Measurements from ENCODE around the gene LSM6. TPM values are rescaled to one million over a fixed set of nuclear protein-coding genes. Genes with fewer than 3 reads are reported as not detected.

LSM6 gene
- total RNA-seq, 4 donors from 2014 or later, result 12.7 to 31.0 (median 15.5) TPM

DNA sequence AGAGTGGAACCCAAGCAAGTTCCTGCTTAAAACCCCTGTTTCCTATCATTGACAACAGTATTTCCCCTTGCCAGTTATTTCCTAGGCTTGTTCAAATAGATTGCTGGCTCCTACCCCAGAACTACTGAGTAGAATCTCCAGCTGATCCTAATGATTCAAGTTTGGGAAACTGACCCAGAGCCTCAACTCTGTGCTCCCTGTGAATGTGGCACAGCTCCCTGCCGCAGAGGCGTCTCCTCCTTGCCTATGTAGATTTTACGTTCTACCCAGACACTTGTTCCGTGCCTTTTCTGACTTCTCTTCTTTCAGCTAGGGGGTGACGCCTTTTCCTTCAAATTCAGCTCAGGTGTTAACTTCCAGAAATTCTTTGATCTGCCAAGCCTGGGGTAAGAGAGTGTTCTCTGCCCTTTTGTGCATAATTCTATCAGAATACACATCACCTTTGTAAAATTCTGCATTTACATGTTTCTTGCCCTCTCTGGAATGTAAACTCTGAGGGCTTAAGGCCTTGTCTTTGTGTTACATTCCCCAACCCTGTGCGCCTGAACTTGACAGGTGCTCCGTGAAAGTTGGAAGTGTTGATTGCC is 4.4 kb downstream of the LSM6 start:
- intact Hi-C loops (cut with DNase I; ENCODE audit: low total_unique reads) (loop anchor here (5.0 to 10.0 kb wide), 5 partner anchors 233 to 555 kb away; partner anchors contain the start of gene SLC10A7), in situ Hi-C loops (cut with MboI; ENCODE audit: low sequenced_read_pairs in 4 of 4) (no loop called here)
- DNase-seq, result no peak
- H3K4me3 ChIP-seq, result no peak overlapping the region
- H3K4me1 ChIP-seq, result peaks cover 56 to 61% of the 10 kb centered on the region in 2 donors
- H3K27me3 ChIP-seq, result no peaks in the 10 kb centered on the region
- TF ChIP-seq, protein P1, sequence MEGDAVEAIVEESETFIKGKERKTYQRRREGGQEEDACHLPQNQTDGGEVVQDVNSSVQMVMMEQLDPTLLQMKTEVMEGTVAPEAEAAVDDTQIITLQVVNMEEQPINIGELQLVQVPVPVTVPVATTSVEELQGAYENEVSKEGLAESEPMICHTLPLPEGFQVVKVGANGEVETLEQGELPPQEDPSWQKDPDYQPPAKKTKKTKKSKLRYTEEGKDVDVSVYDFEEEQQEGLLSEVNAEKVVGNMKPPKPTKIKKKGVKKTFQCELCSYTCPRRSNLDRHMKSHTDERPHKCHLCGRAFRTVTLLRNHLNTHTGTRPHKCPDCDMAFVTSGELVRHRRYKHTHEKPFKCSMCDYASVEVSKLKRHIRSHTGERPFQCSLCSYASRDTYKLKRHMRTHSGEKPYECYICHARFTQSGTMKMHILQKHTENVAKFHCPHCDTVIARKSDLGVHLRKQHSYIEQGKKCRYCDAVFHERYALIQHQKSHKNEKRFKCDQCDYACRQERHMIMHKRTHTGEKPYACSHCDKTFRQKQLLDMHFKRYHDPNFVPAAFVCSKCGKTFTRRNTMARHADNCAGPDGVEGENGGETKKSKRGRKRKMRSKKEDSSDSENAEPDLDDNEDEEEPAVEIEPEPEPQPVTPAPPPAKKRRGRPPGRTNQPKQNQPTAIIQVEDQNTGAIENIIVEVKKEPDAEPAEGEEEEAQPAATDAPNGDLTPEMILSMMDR (IDR thresholded peaks at IDR 0.05 in 4 of 5, conservative IDR thresholded peaks at IDR 0.05 in 1 of 5), result no peak
- no peak for TF ChIP-seq POLR2A (IDR thresholded peaks at IDR 0.05)
- H3K27ac ChIP-seq, result peak overlapping the region; percentile 11 to 49 (median 28)
- H3K36me3 ChIP-seq, result peaks cover 0 to 5% of the 10 kb centered on the region in 2 donors
- H3K9me3 ChIP-seq, result no peaks in the 10 kb centered on the region
- no peak for ATAC-seq

DNA sequence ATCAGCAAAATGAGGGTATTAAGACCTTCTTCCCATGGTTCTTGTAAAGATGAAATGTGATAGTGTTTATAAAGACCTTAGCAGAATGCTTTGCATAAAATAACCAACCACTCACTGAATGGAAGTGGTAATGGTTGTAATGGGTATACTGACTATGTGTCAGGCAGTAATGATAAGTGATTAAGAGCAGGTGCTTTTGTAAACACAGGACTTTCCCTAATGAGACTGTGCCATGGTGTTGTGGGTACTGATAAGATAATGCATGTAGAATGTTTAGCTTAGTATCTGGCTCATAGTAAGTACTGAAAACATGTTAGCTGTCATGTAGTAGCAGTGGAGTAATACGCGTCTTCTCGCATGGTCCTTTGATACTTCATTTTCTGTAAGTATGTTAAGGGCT is 6.9 kb downstream of the LSM6 start:
- Histone ChIP-seq H3K4me3 (no peak overlapping the region), H3K36me3 (peaks cover 0 to 15% of the 10 kb centered on the region in 2 donors), H3K27me3 (no peaks in the 10 kb centered on the region), H3K27ac (no peak overlapping the region), H3K9me3 (no peaks in the 10 kb centered on the region), H3K4me1 (peaks cover 45 to 47% of the 10 kb centered on the region in 2 donors)
- no peak for TF ChIP-seq POLR2A (IDR thresholded peaks at IDR 0.05)
- TF ChIP-seq, protein P1 (IDR thresholded peaks at IDR 0.05 in 4 of 5, conservative IDR thresholded peaks at IDR 0.05 in 1 of 5), result no peak
- DNase-seq, result no peak
- intact Hi-C loops (cut with DNase I; ENCODE audit: low total_unique reads) (no loop called here), in situ Hi-C loops (cut with MboI; ENCODE audit: low sequenced_read_pairs in 4 of 4) (no loop called here)
- no peak for ATAC-seq

- TF ChIP-seq, protein P1 (IDR thresholded peaks at IDR 0.05 in 4 of 5, conservative IDR thresholded peaks at IDR 0.05 in 1 of 5), result no peak
- TF ChIP-seq POLR2A (IDR thresholded peaks at IDR 0.05), result no peak
- Histone ChIP-seq H3K27ac (no peak overlapping the region), H3K36me3 (peaks cover 0 to 23% of the 10 kb centered on the region in 2 donors), H3K4me1 (peaks cover 38 to 39% of the 10 kb centered on the region in 2 donors), H3K27me3 (no peaks in the 10 kb centered on the region), H3K9me3 (no peaks in the 10 kb centered on the region), H3K4me3 (no peak overlapping the region)
- ATAC-seq, result peak; percentile 62 to 79
- intact Hi-C loops (cut with DNase I; ENCODE audit: low total_unique reads) (no loop called here), in situ Hi-C loops (cut with MboI; ENCODE audit: low sequenced_read_pairs in 4 of 4) (no loop called here)
- no peak for DNase-seq
Observed at GRCh38 chr4:146183209-146183608, 7.7 kb downstream of the LSM6 start.

DNA sequence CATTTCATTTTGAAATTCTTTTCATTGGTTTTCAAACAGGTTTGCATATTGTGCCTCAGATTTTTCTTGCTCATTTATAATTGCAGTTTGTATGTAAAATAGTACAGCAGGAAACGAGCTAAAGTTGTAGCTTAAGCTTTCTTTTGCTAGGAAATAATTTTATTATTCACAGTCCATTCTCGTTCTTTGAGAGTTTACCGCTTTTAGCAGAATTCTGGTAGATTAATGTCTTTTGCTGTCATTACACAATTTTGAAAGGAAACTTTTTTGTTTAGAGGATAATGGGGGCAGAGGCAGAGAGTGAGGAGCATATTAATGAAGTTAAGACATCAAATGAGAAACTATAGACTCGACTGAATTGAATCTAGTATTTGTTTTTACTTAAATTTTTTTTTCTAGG is 10.5 kb downstream of the LSM6 start:
- DNase-seq, result no peak
- peaks cover 0 to 51% of the 10 kb centered on the region in 2 donors for H3K36me3 ChIP-seq

GRCh38 chr4:146186596-146186995 is 11.1 kb downstream of the LSM6 start:
- peaks cover 10 to 18% of the 10 kb centered on the region in 2 donors for H3K4me1 ChIP-seq
- H3K9me3 ChIP-seq, result no peaks in the 10 kb centered on the region
- no peak for ATAC-seq
- DNase-seq, result no peak
- intact Hi-C loops (cut with DNase I; ENCODE audit: low total_unique reads), result no loop called here
- in situ Hi-C loops (cut with MboI; ENCODE audit: low sequenced_read_pairs in 4 of 4), result no loop called here
- TF ChIP-seq POLR2A (IDR thresholded peaks at IDR 0.05), result no peak
- no peak overlapping the region for H3K27ac ChIP-seq
- no peak overlapping the region for H3K4me3 ChIP-seq
- peaks cover 0 to 56% of the 10 kb centered on the region in 2 donors for H3K36me3 ChIP-seq
- H3K27me3 ChIP-seq, result no peaks in the 10 kb centered on the region

More for the DNA sequence above, 10.5 kb downstream of the LSM6 start:
- no peaks in the 10 kb centered on the region for H3K9me3 ChIP-seq
- no peak overlapping the region for H3K27ac ChIP-seq
- no peak for TF ChIP-seq POLR2A (IDR thresholded peaks at IDR 0.05)
- no peak overlapping the region for H3K4me3 ChIP-seq
- in situ Hi-C loops (cut with MboI; ENCODE audit: low sequenced_read_pairs in 4 of 4) (no loop called here), intact Hi-C loops (cut with DNase I; ENCODE audit: low total_unique reads) (no loop called here)
- no peaks in the 10 kb centered on the region for H3K27me3 ChIP-seq
- H3K4me1 ChIP-seq, result peaks cover 15 to 20% of the 10 kb centered on the region in 2 donors
- ATAC-seq, result no peak
